ENCODE results near the gene AP2B1.

The AP2B1 gene

GRCh38 chr17:35731917-35732805 is 145.0 kb downstream of the AP2B1 start:
- DNase-seq = no peak

- no peak for DNase-seq
Observed at GRCh38 chr17:35732806-35733136, 145.6 kb downstream of the AP2B1 start.

GRCh38 chr17:35733366-35733765 is 146.2 kb downstream of the AP2B1 start:
- DNase-seq = no peak

- no peak for DNase-seq
Observed at GRCh38 chr17:35734396-35734795, 147.3 kb downstream of the AP2B1 start.

GRCh38 chr17:35735036-35735805 is 148.1 kb downstream of the AP2B1 start:
- no peak for DNase-seq

- DNase-seq = no peak
Observed at GRCh38 chr17:35736236-35736635, 149.1 kb downstream of the AP2B1 start.

GRCh38 chr17:35738519-35739133 is 151.5 kb downstream of the AP2B1 start:
- no peak for DNase-seq

GRCh38 chr17:35740216-35740615 is 153.1 kb downstream of the AP2B1 start:
- no peak for DNase-seq

- DNase-seq = no peak
Observed at GRCh38 chr17:35740997-35741931, 154.1 kb downstream of the AP2B1 start.

- DNase-seq = no peak
Observed at GRCh38 chr17:35742496-35742895, 155.4 kb downstream of the AP2B1 start.

- no peak for DNase-seq
Observed at GRCh38 chr17:35742896-35743477, 155.9 kb downstream of the AP2B1 start.

GRCh38 chr17:35743626-35744328 is 156.7 kb downstream of the AP2B1 start:
- no peak for DNase-seq

GRCh38 chr17:35744830-35745229 is 157.7 kb downstream of the AP2B1 start:
- no peak for DNase-seq

- DNase-seq = no peak
Observed at GRCh38 chr17:35745246-35745645, 158.1 kb downstream of the AP2B1 start.

GRCh38 chr17:35745749-35746320 is 158.7 kb downstream of the AP2B1 start:
- DNase-seq = no peak

- peak; percentile 89 for DNase-seq
Observed at GRCh38 chr17:35747540-35748017, 160.5 kb downstream of the AP2B1 start.

GRCh38 chr17:35748341-35748841 is 161.3 kb downstream of the AP2B1 start:
- DNase-seq = no peak

- DNase-seq = no peak
Observed at GRCh38 chr17:35748979-35749378, 161.9 kb downstream of the AP2B1 start.

GRCh38 chr17:35749560-35750412 is 162.7 kb downstream of the AP2B1 start:
- DNase-seq = no peak
